Fibroblast of peridontal ligament (primary cell): ENCODE results near the gene MAP3K8.
A peak's percentile ranks its signal among the peaks of the same experiment; 100 is the strongest.
"Not testable (repeated sequence)": the region's sequence is repeated elsewhere in the genome, so short reads cannot be mapped to it uniquely, and the experiment has no call there.

ENCODE experiments used
- DNase-seq: peaks from one replicate; pipeline ENCODE4 v3.0.0-alpha.2; 2010; ENCODE audit errors: extremely low read depth

MAP3K8 gene

DNA sequence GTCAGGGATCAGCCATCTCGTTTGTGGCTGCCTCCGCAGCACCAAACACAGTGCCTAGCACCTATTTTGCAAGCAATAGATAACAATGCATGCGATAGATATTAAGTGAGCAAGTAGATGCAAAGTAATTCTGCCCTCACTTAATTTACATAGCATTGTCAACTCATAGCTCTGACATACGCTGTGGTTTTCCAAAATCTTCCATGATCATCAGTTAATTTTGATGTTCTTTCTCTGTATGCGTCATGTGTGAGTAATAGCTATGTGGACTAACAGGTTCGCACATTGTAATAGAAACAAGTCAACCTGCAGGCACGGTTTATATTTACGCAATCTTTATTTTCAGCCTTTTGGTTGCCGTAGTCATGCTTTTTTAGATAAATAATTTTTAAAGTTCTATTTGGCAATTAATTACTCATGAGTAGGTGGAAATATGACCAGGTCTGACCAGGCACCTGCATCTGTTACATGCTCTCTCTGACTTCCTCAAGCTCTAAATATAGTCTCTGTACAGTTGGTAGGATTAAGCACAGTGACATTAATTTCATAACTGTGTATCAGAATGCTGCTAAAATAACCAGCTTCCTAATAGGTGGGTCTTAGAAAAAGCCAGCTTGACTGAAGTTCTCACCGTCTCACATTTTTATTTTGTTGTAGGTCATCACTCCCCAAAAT, 13.3 kb downstream of the MAP3K8 start:
- DNase-seq: no peak

- DNase-seq: no peak
Measured at GRCh38 chr10:30448092-30448491, 14.1 kb downstream of the MAP3K8 start.

- DNase-seq: no peak
Measured at GRCh38 chr10:30453764-30454527, 20.0 kb downstream of the MAP3K8 start.

DNA sequence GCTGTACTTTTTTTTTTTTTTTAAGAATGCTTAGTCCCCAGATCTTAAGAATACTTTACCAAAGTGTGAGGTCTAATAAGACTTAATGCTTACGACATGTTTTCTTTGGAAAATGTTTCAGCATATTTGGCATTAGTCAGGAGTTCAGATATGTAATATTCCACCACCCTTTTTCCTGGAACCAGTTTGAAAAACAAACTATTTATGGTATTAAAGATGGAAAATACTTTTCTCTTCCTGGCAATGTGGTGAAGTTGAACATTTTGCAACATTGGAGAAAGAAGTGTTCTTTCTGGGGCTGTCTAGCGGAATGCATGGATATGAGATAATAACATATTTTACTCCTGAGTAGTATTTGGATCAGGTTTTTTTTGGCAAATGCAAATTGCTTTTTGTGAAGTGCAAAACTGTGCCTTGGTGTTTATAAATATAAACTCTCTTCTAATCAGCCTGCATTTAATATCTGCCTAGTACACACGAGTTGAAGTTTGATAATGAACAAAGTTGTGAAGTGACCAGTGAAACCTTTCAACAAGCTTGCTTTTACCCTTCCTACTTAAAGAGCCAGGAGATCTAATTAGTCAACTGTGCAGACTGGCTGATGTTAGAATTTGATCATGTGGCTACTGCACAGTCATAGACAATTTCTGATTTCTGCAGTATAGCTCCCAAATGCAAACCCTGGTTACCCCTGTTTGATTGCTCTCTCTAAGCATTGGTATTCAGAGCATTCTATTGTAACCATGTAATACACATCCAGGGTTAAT, 20.9 kb downstream of the MAP3K8 start:
- DNase-seq: peak; percentile 88

GRCh38 chr10:30455816-30456215, 21.8 kb downstream of the MAP3K8 start:
- no peak for DNase-seq

GRCh38 chr10:30456266-30456665, 22.3 kb downstream of the MAP3K8 start:
- no peak for DNase-seq

DNA sequence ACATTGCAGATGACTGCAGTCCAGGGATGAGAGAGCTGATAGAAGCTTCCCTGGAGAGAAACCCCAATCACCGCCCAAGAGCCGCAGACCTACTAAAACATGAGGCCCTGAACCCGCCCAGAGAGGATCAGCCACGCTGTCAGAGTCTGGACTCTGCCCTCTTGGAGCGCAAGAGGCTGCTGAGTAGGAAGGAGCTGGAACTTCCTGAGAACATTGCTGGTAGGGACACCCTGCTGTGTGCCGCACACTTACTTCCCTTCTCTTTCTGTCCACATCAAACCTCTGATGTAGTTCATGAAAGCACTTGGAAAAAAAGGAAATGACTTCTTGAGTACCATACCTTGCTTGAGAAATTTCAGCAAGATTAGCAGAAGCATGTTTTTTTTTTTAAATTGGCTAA, 25.3 kb downstream of the MAP3K8 start:
- no peak for DNase-seq

DNA sequence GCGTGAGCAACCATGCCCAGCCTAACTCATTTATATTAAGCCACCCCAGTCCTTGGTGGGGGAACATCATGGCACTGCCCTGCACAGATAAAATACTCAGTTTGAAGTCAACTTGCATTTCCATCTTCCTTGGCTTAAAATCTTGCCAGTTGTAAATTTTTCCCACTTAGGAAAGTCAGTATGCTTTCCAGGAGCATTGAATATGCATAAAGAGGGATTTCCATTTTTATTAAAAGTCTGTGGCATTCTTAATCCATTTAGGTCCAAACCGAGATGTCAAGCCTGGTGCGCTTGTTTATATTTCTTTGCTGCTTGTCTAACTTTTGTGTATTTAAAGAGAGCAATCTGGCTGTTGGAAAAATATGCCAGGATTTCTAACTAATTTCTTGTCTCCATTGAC, 26.1 kb downstream of the MAP3K8 start:
- DNase-seq: no peak

- no peak for DNase-seq
Measured at GRCh38 chr10:30462513-30462912, 28.5 kb downstream of the MAP3K8 start.

- no peak for DNase-seq
Measured at GRCh38 chr10:30463944-30464451, 30.0 kb downstream of the MAP3K8 start.

GRCh38 chr10:30464675-30465074, 30.7 kb downstream of the MAP3K8 start:
- DNase-seq: no peak

DNA sequence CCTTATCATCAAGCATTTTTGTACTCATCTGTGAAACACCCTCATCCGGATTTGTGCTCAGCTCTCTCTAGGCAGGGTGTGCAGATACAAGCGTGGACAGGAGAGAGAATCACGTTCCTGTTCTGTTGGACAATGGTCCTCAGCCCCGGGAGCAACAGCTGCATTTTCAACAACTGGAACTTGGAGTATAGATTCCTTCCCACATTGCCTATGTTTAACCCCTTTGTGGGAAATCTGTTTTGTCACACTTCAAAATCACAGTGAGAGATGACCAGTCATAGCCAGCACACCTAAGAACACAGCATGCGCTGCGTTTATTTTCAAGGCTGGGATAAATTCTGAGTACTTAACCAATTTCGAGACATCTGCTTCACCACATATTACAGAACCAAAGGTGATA, 32.5 kb downstream of the MAP3K8 start:
- no peak for DNase-seq

DNA sequence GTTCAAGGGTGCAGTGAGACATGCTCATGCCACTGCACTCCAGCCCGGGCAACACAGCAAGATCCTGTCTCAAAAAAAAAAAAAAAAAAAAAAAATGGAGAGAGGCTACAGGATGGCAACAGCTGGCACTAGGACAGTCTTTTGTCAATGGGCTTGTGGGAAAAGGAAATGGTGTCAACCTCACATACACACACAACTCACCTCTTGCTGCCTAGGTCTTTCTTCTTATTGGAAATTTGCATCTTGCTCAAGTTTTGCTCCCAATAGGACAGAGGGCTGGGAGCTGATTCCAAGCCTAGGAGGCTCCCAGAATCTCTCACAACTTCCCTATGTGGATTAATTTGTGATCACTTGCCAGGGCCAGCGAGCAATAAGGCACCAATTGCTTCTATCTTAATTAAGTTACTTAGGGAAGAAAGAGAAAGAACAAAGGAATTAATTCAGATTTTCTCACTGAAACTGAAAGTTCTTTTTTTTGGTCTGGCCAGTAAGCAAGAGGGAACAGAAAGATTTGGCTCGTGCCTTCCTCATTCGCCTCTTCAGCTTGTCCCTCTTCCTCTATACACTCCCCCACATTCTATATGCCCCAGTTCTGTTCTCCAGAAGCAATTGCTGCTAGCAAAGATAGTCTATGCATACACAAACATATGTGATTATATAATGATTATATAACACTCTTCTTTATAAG, 33.8 kb downstream of the MAP3K8 start:
- no peak for DNase-seq

DNA sequence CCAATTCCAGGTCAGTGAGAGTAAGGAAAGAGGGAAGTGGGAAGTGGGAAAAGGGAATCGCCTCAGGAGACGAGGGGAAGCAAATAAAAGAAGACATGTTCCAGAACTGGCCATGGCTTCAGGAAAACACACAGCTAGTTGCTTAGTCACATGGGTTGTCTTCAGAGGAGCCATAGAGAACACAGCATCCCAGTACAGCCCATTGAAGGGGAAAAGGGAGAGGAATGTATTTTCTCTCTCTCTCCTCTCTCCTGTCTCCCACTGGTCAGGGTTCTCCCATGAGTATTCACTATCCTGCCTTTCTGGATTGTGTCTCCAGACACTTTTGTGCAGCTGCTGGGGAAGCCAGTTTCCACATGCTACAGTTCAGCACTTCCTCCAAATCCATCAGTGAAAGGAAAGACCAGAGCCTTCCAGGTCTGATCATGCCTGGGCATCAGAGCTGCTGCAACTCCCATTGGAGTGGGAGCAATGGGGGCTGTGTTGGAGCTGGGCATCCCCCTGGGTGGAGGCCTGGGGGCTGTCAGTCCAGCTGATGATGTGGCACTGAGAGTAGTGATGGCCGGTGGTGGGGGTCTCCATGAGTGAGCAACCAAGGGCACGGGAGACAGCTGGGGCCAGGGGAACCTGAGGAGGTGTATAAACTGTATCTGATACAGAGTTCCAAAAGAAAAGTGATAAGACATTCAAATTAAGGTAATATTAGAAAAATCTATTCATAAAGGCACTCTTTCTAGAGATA, 38.6 kb downstream of the MAP3K8 start:
- no peak for DNase-seq

DNA sequence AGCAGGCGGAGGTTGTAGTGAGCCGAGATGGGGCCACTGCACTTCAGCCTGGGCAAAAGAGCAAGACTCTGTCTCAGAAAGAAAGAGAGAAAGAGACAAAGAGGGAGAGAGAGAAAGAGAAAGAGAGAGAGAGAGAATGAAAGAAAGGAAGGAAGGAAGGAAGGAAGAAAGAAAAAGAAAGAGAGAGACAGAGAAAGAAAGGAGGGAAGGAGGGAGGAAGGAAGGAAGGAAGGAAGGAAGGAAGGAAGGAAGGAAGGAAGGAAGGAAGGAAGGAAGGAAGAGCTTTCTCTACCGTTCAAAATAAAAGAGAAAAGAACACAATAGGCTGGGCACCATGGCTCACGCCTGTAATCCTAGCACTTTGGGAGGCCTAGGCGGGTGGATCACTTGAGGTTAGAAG, 41.5 kb downstream of the MAP3K8 start:
- not testable (repeated sequence) for DNase-seq

- DNase-seq: no peak
Measured at GRCh38 chr10:30476511-30477155, 42.6 kb downstream of the MAP3K8 start.

- DNase-seq: not testable (repeated sequence)
Measured at GRCh38 chr10:30479513-30479912, 45.5 kb downstream of the MAP3K8 start.

- no peak for DNase-seq
Measured at GRCh38 chr10:30481603-30482002, 47.6 kb downstream of the MAP3K8 start.

DNA sequence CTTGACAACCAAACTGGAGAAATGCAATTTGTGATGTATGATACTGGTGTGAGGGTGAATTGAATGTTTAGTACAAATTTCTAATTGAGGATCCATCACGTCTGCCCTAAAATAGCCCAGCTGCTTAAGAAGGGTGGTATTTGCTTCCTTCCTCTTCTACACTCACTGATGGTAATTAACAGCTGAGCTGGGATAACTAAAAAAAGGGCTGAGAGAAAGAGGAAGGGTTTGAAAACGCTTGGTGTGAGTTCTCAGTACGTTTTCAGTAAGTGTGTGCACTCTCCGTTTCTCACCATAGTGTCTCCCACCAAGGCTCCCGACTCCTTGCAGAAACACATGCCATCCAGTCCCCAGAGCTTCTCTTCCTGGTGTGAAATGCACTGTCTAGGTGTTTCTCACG, 54.3 kb downstream of the MAP3K8 start:
- DNase-seq: no peak

DNA sequence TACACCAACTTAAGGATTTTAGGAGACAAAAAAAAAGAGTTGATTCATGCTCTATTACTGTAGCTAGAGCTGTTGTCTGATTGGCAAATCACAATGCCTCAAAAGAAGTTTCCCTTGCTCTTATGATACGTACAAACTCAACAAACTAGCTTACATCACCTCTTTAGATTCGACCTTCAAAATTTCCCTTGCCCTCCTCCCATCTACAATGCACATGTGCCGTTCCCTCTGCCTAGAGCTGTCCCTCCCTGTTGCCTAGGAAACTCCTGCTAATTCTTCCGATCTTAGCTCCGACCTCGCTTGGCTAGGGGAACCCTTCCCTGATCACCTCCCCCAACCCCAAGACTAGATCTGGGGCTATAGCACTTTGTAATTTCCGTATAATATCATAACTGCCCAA, 55.4 kb downstream of the MAP3K8 start:
- no peak for DNase-seq
